PC-3 (cell line): Measurements from ENCODE around the gene SRRM3.

Experiments
- EZH2 ChIP-seq: fragments of 300-600 bp; sonication (generic); IDR thresholded peaks from one replicate; pipeline ENCODE4 v1.6.1; 2017; ENCODE audit warnings: antibody characterized with exemption, mild to moderate bottlenecking, low read length; ENCODE audit not compliant: unreplicated experiment
- EZH2phosphoT487 ChIP-seq: fragments of 300-600 bp; sonication (generic); IDR thresholded peaks from 2 replicates; pipeline ENCODE4 v1.6.1; 2018; ENCODE audit warnings: mild to moderate bottlenecking, antibody characterized with exemption, low read length, borderline replicate concordance
- TF ChIP-seq, protein P1 (sequence below): fragments of 300-600 bp; sonication (generic); conservative IDR thresholded peaks from 2 replicates; pipeline ENCODE4 v1.5.1; 2017; ENCODE audit warnings: antibody characterized with exemption, low read depth, mild to moderate bottlenecking, low read length

GRCh38 chr7:76222839-76223238 lies 21.1 kb downstream of the SRRM3 start:
- TF ChIP-seq, protein P1, sequence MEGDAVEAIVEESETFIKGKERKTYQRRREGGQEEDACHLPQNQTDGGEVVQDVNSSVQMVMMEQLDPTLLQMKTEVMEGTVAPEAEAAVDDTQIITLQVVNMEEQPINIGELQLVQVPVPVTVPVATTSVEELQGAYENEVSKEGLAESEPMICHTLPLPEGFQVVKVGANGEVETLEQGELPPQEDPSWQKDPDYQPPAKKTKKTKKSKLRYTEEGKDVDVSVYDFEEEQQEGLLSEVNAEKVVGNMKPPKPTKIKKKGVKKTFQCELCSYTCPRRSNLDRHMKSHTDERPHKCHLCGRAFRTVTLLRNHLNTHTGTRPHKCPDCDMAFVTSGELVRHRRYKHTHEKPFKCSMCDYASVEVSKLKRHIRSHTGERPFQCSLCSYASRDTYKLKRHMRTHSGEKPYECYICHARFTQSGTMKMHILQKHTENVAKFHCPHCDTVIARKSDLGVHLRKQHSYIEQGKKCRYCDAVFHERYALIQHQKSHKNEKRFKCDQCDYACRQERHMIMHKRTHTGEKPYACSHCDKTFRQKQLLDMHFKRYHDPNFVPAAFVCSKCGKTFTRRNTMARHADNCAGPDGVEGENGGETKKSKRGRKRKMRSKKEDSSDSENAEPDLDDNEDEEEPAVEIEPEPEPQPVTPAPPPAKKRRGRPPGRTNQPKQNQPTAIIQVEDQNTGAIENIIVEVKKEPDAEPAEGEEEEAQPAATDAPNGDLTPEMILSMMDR: no peak
- TF ChIP-seq EZH2 (no peak), EZH2phosphoT487 (no peak)
